Measurements from ENCODE around the gene ALG14. TPM values are rescaled to one million over a fixed set of nuclear protein-coding genes. Genes with fewer than 3 reads are reported as not detected.

The ALG14 gene
- total RNA-seq, 1 experiment from 2014 or later = 5.7 TPM

DNA sequence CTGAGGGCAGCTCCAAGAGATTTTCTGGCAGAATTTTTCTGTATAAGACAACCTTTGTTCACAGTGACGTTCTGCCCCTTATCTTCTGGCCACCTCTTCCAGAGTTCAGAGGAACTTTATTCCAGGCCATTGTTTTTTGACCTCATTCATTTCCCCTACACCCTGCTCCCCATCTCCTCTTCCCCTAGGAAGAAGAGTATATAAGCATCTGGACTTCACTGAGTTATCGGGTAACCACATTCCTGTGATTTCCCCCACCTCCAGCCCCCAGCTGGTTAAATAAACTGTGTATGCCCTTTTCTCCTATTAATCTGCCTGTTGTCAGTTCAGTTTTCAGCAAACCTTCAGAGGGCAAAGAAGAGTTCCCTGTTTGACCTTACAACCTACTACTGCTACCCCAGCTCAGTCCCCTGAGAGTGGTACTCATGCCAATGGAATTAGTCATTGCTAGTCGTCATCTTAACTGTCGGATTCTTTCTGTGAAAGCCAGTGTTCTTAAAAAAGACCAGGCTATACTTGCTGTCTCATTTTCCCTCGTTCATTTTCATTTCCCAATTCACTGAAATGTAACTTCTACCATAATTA lies 14.3 kb upstream of the ALG14 start:
- H3K4me1 ChIP-seq (ENCODE audit: control insufficient read depth in 1 of 2, insufficient read depth in 2 of 2, low read length in 2 of 2) = peaks cover 8 to 16% of the 10 kb centered on the region in 2 experiments; a peak in 3 of 4 replicates

More for the DNA sequence above, 14.3 kb upstream of the ALG14 start:
- no peaks in the 10 kb centered on the region for H3K9me3 ChIP-seq (ENCODE audit: control insufficient read depth in 1 of 2, insufficient read depth in 1 of 2, low read depth in 1 of 2, low read length in 2 of 2)
- peak overlapping the region; percentile 84 for H2AFZ ChIP-seq (ENCODE audit: low read depth, low read length, poor library complexity, severe bottlenecking)
- no peaks in the 10 kb centered on the region for H3K27me3 ChIP-seq (ENCODE audit: insufficient read depth, low read length)
- H3K4me3 ChIP-seq (replicated peaks in 1 of 2; ENCODE audit: low read depth in 1 of 2, low read length in 2 of 2) = 0 out of 4 replicates have a peak overlapping the region, but pooled peaks of 1 of the 2 experiments have one; percentile 4
- ATAC-seq (peak; percentile 74), DNase-seq (ENCODE audit: low read depth, low spot score) (no peak)
- intact Hi-C loops (cut with micrococcal nuclease) = no loop called here
- no peaks in the 10 kb centered on the region for H3K79me2 ChIP-seq (ENCODE audit: insufficient read depth, low read length)
- no peaks in the 10 kb centered on the region for H3K36me3 ChIP-seq (ENCODE audit: control insufficient read depth in 1 of 2, insufficient read depth in 2 of 2, low read length in 2 of 2)
- H4K20me1 ChIP-seq (ENCODE audit: insufficient read depth) = no peaks in the 10 kb centered on the region
- peak overlapping the region; percentile 56 for H3K4me2 ChIP-seq (ENCODE audit: low read length)
- no peak overlapping the region for H3K9ac ChIP-seq (ENCODE audit: low read length)
- no TSS peak for BruUV-seq (replicated peaks)
- TF ChIP-seq JUND (IDR thresholded peaks at IDR 0.05) (peak; percentile 67), EZH2phosphoT487 (IDR thresholded peaks at IDR 0.05; ENCODE audit: borderline replicate concordance) (no peak), TCF7L2 (IDR thresholded peaks at IDR 0.05; ENCODE audit: borderline replicate concordance, extremely low read depth, insufficient read depth, insufficient read length) (no peak), FOSL1 (IDR thresholded peaks at IDR 0.05; ENCODE audit: low read depth) (peak; percentile 63)
- TF ChIP-seq, protein P1, sequence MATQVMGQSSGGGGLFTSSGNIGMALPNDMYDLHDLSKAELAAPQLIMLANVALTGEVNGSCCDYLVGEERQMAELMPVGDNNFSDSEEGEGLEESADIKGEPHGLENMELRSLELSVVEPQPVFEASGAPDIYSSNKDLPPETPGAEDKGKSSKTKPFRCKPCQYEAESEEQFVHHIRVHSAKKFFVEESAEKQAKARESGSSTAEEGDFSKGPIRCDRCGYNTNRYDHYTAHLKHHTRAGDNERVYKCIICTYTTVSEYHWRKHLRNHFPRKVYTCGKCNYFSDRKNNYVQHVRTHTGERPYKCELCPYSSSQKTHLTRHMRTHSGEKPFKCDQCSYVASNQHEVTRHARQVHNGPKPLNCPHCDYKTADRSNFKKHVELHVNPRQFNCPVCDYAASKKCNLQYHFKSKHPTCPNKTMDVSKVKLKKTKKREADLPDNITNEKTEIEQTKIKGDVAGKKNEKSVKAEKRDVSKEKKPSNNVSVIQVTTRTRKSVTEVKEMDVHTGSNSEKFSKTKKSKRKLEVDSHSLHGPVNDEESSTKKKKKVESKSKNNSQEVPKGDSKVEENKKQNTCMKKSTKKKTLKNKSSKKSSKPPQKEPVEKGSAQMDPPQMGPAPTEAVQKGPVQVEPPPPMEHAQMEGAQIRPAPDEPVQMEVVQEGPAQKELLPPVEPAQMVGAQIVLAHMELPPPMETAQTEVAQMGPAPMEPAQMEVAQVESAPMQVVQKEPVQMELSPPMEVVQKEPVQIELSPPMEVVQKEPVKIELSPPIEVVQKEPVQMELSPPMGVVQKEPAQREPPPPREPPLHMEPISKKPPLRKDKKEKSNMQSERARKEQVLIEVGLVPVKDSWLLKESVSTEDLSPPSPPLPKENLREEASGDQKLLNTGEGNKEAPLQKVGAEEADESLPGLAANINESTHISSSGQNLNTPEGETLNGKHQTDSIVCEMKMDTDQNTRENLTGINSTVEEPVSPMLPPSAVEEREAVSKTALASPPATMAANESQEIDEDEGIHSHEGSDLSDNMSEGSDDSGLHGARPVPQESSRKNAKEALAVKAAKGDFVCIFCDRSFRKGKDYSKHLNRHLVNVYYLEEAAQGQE (IDR thresholded peaks at IDR 0.05; ENCODE audit: low read depth) = no peak
- ChIA-PET CTCF (interaction anchor here (1.1 to 1.9 kb wide), 2 partner anchors 29 to 147 kb away, joined by 3 to 7 read pairs; partner anchors contain the start of gene RWDD3), RAD21 (ENCODE audit: low non-redundant PET in 1 of 2, low total read pairs in 2 of 2, uncharacterized antibody in 2 of 2, unreplicated experiment in 2 of 2) (no interaction called here), POLR2A (no interaction called here)
- H3K27ac ChIP-seq (ENCODE audit: low read depth, low read length) = no peak overlapping the region
- H3K9me2 ChIP-seq (ENCODE audit: insufficient read depth) = no peaks in the 10 kb centered on the region

Measured in HCT116 (cell line).